T follicular helper cell (primary cell): ENCODE results near the gene SPECC1L.

Source experiments
- DNase-seq: peaks from one replicate; pipeline ENCODE4 v3.0.0-alpha.2; 2020; ENCODE audit warnings: low read depth

SPECC1L gene

DNA sequence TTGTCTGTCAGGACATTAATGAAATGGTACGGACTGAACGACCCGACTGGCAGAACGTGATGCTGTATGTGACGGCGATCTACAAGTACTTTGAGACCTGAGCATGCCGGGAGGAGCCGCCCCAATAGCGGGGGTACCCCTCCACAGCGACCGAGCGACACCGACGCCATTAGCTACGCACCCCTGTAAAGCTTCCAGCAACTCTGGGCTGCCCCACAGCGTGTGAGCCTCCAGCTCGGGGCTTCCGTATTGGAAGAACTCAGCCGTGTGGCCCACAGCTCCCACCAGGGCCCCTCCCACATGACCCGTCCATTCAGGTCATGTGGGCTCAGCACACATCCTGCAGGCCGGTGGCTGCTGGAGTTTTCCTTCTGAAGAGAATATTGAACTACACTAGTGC is 143.9 kb downstream of the SPECC1L start:
- DNase-seq, result no peak

DNA sequence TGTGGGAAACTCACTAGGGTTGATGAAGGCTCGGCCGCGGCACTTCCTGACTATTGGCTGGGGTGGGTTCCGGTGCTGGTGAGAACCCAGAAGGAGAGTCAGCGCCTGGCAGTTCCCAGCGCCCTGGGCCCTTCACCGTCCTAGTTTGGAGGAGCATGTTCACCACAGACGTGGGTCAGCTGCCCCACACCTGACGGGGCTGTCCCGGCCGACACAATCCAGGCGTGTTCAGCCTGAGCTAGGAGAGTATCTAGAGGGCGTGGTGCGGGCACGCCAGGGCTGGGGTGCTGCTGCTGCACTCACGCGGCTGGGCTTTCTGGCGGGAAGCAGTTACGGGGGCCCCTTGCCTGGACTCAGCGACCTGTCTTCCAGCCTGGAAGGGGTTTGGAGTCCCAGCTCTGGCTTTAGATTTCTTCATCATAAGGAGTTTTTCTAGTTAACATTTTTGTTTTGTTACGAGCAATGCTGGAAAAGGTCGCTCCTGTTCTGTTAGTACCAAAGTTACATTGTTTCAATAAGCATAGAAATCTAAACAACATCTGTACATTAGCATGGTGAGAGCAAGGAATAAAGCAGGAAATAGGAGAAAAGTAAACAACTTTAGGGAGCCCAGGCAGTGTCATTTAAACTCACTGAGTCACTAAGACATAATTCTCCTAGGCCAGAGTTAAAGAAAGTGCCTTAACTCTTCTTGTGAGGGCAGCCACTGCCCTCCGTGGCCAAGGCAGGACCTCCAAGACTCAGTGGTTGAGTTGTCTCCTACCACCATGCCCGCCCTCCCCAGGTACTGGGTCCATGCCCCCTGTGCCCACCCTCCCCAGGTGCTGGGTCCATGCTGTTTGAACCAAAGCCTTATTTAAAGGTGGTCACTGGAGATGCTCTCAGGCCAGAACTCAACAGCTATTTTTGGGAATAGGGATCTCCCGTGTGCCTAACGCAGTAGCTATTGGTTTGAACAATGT is 144.6 kb downstream of the SPECC1L start:
- no peak for DNase-seq

DNA sequence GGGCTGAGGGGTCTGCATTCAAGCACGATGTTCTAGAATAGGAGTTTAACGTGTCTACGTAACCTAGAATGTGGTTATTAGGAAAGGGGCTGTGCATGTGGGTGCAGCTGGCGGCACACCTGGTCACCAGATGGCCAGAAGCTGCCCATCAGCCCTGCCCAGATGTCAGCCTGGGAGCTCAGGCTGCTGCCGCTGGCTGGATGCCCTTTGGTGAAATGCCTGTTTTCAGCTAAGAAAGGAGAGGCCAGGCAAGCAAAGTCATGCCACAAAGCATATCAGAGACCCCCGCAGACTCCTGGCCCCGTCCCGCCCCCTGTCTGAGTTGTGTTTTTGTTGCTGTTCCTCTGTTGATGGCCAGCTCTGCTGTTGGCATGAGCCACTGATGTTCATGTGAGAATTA is 145.5 kb downstream of the SPECC1L start:
- DNase-seq, result no peak

DNA sequence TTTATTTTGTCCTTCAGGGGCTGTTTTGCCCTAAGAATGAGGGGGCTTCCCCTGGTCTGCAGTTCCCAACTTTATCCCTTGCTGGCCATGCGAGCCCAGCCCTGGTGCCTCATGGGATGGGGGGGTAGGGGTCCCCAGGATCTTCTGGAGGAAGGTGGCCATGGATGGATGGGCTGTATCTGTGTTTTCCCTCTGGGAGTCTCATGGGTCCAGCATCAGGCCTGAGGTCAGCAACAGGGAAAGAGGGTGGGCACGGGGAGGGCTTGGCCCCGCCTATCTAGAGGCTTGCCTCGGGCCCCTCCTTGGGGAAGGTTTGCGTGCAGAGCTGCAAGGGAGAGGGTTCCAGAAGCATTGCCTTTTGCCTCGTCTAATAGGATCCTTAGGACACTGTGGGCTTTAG is 146.0 kb downstream of the SPECC1L start:
- DNase-seq, result no peak

DNA sequence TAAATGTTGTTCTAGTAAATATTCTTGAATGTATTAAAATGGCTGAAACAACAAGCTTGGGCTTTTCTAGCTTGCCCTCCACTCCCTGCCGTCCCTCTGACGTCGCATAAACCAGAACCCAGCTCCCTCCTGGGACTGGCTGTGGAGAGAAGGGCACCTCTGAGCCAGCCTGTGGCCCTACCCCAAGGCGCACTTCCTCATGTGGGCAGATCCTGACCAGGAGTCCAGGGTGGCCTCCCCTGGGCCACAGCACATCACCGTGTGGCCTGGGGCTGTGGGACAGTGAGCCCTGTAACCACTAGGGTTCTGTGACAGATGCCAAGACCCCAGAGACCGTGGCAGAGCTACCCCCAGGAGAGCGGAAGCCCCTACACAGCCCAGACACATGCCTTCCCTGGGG is 146.6 kb downstream of the SPECC1L start:
- no peak for DNase-seq

DNA sequence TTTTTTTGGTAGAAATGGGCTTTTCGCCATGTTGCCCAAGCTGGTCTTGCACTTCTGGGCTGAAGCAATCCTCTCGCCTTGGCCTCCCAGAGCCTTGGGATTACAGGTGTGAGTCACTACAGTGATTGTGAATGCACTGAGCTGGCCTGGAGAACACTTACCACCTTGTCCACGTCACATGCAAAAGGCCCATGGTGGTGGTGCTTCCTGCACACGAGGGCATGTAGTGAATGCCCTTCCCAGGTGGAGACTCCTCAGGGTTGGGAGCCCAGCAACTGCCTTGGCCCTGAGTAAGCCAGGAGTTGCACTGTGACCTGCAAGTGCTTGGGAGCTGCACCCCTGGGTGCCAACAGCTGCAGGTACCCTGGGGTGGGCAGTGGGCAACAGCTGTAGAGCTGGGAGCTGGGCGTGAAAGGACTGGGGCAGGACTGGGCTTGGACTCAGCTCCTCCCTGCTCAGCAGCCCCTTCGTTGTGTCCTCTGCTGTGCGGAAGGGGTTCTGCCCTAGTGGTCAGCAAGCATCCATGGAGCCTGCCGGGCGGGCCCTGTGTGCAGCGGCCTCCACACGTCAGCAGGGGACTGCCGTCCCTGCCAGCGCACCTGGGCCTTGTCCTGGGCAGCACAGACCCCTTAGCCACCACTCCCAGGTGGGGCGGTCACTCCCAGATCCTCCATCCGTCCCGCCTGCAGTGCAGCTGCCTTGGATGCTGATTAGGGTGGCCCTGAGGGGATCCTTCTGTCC is 147.4 kb downstream of the SPECC1L start:
- no peak for DNase-seq

DNA sequence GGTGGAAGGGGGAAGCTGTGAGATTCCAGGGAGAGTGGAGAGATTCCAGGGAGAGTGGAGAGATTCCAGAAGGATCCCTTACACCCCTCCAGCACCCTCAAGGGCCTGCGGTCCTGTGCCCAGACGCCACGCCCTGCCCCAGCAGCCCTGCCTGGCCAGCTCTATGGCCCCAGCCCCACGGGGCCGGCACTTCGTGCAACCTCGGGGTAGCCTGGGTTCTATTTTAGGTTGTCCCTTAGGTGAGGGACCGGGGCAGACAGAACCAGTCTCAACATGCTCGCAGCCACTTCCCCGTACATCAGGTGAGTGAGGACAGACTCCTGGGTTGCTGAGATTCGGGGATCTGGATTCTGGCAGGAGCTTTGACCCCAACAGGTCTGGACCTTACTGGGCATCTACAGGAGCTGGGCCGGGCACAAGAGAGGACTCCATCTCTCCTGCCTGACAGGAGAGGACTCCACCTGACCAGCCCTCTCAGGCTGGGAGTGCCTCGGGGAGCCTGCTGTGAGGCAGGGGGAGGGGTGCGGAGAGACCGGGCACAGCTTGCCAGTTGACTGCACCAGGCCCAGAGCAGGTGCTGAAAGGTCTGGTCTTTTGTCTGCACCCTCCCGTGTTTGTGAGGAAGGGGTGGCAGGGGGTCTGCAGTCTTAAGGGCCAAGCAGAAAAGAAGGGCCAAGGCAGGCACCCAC is 148.3 kb downstream of the SPECC1L start:
- no peak for DNase-seq

DNA sequence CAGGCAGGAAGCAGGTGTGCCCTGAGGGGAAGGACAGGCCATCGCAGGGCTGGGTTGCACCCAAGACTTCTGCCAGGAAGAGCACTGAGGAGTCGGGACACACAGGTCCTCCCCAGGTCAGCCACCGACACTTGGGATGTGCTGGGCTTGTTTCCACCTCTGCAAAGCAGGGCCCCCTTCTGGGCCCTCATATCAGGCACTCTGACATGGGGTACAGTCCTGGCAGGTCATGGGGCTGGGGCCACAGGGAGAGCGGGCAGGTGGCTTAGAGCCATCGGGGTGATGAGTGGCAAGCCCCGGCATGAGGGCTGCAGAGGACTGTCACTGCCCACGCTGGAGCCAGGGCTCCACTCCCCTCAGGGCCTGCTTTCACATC is 148.8 kb downstream of the SPECC1L start:
- no peak for DNase-seq

DNA sequence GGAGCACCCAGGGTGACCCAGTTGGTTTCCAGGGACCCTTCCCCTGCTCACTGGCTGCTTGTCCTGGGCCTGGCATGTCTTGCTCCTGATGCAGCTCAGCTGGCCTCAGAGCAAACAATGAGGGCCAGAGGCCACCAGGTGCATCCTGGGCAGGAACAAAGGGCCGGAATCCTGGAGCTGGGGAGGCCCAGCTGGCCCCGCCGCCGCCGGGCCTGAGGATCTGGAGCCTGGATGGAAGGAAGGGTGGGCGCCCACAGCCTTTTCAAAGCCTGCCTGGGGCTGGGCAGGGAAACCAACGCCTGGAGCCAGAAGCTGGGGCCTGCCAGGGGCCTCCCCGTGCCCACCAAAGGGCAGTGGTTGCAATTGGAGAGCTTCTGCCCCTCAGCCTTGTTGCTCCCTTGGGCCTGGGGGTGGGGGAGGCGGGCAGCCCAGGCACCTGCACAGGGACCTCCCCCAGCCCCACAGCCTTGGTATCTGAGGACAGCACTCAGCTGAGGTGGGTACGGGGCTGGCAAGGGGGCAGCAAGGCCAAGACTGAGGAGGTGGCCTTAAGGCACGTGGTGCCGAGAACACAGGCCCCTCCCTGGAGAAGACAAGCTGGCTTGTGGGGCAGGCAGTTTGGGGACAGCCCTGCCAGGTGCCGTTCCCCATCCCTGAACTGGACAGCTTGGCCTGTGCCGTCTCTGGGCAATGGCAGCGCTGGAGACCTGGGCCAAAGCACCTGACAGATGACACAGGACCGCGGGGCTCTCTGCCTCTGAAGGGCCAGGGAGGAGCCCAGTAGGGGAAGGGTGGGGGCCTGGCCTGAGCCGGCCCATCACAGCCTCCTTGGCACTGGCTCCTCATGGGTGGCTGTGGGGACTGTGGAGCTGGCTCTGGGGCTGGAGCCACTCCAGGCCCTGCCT is 149.7 kb downstream of the SPECC1L start:
- DNase-seq, result no peak

DNA sequence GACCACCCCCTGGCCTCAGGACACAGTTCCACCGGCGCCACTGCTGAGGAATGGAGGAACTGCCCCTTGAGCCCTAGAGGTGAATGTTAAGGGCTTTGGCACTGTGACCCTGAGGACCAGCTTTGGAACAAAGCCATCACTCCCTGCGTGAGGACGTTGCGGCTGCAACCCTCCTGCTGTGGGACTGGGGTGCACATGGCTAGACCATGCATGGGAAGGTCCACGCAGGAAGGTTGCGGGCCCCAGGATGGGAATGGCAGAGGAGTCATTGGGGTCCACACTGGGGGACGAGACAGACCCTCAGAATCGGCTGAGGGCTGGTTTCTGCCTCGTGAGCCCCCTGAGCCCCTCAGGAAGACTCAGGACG is 150.3 kb downstream of the SPECC1L start:
- no peak for DNase-seq

DNA sequence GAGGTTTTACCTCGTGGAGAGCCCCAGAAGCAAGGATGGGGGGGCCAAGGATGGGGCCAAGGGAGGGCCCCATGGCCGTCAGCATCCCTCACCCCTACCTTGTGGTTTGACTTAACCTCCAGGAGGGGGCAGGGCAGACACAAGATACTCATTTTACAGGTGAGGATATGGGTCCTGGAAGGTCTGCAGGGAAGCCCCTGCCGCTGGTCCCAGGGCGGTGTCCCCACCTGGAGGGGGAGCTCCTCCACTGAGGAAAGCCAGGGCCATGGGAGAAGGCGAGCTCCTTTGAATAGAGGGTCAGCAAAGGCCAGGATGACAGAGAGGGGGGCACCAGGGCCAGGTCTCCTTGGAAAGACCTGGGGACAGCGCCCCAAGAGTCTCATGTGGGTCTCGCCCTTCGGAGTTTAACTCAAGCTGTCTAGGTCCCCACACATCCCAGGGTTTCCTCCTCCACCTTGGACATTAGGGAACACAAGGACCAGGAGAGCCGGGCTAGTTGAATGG is 150.8 kb downstream of the SPECC1L start:
- peak; percentile 27 for DNase-seq

DNA sequence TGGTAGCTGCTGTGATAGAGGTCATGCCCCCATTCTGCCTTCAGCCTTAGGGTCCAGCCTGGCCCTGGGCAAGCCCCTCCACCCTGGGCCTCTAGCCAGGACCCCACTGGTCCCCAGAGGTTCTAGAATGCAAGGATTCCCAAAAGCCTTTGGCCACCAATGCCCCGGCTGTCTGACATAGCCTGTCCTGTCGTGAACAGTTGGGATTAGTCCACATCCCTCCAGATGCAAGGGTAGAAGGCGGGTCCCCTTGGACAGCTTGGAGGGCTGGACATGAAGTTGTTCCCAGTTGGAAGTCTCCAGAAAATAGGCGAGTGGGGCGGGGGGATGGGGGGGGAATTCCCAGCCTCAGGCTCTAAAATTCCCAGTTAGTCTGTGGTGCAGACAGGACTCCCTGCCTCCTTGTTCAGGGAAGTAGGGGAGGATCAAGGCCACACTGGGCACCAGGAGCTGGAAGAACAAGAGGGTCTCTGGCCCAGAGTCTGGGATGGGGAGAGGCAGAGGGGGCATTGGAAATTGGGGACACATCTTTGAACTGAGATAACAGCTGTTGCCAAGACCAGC is 151.6 kb downstream of the SPECC1L start:
- DNase-seq, result no peak

DNA sequence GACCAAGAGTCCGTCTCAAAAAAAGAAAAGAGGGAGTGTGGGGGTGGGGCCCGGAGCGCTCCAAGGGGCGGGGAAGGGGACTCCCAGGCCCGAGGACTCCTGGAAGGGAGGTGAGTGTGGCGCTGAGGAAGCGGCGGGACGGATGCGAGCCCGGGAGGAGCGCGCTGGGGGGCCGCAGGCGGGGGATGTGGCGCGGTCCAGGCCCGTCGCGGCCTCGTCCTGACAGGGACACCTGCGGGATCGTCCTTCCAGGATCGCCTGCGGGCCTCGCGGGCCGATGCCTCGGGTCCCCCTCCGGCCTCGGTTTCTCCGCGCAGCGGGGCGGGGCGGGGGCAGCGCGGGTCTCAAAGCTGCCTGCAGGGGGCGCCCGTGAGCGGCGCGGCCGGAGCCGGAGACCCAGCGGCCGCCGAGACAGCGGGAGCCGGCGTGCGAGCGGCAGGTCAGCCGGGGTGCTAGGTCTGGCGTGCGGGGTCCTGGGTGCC is 152.9 kb downstream of the SPECC1L start:
- peak; percentile 40 for DNase-seq

DNA sequence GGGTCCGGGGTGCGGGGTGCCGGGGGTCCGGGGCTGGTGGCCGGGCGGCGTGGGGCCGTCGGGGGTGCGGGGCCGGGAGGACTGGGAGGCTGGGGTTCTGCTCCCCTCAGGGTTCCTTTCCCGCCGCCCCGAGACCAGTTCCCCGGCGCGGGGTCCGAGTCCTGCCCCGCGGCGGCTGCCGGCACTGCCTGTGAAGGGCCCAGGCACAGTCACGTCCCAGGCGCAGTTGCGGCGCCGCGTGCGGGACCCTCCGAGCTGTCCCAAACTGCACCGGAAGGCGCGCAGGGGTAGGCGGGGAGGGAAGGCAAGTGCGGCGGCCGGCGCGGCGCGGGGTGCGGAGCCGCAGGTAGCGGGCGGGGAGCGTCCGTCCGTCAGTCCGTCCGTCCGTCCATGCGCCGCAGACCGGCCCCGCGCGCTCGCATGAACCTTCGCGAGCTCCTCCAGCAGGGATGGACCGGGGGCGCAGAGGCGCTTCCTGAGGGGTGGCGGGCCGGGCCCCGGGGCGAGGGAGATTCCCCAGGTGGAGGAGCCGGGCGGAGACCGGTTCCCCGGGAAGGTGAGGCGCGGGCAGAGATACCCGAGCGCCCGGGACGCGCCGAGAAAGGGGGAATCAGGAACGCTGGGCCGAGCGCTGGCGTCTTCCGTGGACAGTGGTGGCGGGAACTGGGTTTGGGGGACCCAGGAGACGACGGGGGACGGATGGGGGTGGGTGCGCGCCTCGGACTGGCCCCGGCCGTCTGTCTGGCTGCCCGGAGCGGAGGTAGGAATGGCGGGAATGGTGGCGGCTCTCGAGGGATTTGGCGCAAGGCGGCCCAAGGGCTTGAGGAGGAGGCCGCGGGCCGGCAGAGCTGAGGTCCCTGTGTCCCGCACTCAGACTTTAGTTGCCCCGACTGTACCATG is 153.6 kb downstream of the SPECC1L start:
- DNase-seq, result no peak

DNA sequence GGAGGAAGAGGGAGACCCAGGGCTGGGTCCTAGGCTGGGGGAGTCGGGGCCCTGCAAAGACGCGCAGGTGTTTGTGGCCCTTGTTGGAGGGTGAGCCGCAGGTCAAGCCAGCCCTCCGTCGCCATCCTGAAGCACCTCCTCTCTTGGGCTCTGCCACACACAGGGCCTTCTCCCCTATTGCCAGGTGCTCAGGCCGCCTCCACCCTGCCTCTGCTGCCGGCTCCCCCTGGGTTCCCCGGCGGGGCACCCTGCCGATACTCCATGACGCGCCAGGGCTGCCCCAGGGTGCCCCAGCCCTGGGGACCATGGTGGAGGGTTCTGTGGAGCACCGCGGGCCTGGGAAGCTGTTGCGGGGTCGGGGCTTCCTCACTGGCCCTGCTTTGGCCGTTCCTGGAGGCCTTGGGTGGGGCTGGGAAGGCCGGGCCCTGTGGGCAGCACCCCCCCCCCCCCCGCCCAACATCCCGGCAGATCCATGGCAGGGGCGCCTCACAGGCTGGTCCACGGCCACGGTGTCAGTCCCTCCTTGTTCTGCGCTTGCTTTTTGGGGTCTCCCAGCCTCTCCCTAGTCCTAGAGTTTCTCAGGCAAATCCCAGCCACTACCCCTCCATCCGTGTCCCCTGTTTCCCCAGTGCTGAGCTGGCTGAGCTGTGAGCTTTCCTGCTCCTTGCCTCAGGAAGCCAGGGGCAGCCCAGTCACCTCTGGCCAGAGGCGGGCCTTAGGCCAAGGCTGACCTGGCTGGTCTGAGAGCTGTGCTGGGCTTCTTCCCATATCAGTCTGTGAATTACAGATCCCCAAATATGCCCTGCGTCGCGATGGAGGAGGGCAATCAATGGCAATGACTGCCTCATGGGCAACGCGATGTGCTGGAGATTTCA is 154.5 kb downstream of the SPECC1L start:
- DNase-seq, result no peak

DNA sequence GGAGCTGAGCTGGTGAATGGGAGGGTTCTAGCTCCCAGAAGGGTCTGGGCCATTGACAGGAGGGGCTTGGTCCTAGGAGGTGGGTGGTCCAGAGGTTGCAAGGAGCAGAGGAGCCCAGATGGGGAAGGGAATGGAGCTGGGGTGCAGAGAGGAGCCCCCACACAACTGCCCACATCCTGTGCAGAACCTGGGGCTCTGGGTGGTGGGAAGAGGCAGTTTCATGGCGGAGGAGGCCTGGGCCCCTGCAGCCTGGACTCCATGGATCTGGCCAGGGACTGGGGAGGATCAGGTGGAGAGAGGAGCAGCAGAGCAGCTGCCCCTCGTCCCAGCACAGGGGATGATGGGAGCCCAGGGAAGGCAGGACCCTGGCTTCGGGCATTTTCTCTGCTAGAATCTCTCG is 155.8 kb downstream of the SPECC1L start:
- DNase-seq, result no peak

DNA sequence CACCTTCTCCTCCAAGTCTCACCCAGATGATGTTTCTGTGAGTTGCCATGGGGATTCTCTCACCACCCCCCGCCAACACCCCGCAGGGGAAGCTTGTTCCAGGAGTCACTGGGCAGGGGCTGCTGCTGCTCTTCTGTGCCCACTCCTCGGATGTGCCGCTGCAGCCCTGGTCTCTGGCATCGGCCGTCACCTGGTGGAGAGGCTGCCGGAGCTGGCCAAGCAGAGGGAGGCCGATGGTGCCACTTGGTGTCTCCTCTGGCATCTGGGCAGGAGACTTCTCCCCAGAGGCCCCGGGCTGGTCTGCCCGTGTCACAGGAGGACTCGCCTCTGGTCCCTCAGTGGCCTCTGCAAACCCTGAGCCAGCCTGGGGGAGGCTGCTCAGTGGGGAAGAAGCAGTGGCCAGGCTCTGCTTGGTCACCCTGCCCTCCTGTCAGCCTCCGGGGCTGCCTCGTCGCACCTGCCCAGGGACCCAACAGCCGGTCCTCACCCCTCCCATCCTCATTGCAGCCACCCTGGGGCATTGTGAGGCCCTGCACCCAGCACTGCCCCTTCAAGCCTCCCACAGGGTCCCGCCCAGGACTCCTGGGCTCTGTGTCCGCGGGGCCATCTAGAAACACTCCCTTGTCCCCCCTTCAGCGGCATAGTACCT is 156.3 kb downstream of the SPECC1L start:
- peak; percentile 22 for DNase-seq

DNA sequence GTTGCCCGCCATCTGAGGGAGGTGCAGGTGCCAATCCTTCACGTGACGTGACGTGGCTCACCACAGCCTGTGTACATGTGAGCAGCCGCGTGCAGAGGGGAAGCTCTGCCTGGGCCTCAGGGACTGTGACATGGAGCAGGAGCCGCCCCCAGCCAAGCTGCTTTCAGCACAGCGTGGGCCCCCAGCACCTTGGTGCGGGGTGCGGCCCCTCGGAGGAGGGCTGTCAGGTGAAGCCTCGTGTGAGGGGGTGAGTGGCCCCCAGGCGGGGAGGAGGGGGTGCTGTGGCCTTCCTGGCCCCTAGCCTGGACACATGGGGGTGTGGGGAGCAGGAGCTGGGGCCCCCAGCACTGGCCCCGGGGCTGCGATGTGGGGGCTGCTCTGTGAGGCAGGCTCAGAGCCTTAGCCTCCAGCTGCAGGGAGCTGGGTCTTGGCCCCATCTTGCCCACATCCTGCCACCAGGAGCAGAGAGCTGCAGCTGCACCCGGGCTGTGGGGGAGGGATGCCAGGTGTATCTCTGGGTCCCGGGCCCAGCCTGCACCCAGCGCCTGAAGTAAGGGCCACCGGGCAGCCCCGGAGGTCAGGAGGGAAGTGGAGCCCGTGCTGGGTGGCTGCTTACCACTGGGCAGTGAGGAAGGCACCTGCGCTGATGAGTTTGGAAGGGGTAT is 157.0 kb downstream of the SPECC1L start, which contains the start of gene ADORA2A:
Gene ADORA2A (plus strand): TSS at position 100 of the 665 bp plus-strand sequence. CDS start 5,806 bp downstream, outside the sequence.
- DNase-seq, result peak; percentile 84
